Stimulated activated CD8-positive, alpha-beta memory T cell treated with anti-CD3 and anti-CD28 coated beads, Interleukin-15, amount 100 ng/mL, for 24 hours (primary cell): ENCODE results near the gene LCN6.
"Not testable (repeated sequence)": the region's sequence is repeated elsewhere in the genome, so short reads cannot be mapped to it uniquely, and the experiment has no call there.

Experiments
- DNase-seq: peaks from one replicate; pipeline ENCODE4 v3.0.0-alpha.2; 2020; ENCODE audit warnings: low read depth

LCN6 gene

GRCh38 chr9:136709454-136710109 is 38.7 kb downstream of the LCN6 start:
- no peak for DNase-seq

DNA sequence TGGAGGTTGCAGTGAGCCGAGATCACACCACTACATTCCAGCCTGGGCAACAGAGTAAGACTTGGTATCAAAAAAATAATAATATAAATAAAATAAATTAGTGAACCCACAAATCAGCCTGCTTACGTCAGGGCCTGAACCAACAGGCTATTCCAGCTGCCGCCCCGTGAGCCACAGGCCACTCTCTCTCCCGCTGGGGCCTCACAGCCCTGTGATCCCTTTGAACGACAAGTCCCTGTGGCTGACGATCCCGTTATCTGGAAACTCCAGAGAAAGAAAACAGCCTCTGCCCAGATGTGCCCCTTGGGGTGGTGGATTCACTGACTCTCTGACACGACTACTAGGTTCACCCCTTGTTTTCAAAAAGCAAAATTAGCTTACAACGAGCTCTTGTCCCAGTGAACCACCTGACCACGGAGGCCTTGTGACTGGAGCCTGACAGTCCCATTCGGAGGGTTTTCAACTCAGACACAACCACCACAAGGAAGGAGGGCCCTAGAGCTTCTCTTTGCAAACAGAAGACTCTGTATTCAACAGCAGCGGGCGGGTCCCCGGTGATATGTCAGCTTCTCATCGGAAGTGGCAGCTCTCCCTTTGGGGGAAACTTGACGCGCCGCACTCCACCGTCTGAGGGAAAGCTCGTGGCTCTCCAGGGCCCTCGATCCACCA is 40.3 kb downstream of the LCN6 start:
- no peak for DNase-seq

DNA sequence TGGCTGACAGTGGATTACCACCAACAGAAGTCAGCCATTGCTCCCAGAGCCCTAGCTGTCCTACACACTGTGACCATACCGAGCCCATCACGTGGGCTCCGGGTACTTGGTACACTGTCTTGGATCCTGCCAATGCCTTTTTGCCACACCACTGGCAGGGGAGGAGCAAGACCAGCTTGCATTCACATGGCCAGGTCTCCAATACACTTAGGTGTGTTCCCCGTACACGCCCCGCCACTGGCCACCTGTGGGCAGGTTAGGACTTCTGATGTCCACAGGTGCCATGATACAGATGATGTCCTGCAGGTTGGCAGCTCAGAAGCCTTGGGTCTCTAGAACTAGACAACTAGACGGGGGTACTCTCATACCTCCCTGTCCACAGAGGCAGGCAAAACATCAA is 41.3 kb downstream of the LCN6 start:
- no peak for DNase-seq

DNA sequence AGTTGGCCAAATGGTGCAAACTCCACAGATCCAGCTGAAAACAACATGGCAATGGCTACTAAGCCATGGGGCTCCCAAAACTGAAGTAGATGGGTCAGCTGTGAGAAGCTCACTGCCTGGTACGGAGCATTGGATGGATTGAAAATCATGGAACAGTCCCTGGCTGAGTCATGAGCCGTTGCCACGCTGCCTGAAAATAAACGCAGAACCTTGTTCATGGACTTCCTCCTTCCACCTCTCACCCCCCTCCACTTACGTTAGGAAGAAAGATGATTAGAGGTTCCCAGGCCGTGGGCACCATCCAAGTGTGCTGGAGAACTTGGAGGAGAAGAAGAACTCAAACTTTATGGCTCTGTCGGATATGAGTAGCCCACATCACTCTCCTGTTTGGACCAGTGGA is 42.8 kb downstream of the LCN6 start:
- no peak for DNase-seq

DNA sequence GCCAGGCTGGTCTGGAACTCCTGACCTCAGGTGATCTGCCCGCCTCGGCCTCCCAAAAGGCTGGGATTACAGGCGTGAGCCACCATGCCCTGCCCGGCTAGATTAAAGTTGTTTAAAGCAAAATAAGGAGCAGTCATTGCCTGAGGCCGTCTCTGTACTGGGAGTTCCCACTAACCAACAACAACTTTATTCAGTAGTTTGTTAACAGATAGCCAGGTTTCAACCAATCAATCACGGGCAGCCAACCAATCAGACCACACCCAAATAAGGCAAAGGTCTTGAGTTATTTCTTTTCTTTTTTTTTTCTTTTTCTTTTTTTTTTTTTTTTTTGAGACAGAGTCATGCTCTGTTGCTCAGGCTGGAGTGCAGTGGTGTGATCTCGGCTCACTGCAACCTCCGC is 43.6 kb downstream of the LCN6 start:
- not testable (repeated sequence) for DNase-seq

- no peak for DNase-seq
Observed at GRCh38 chr9:136703276-136703860, 45.0 kb downstream of the LCN6 start.

- no peak for DNase-seq
Observed at GRCh38 chr9:136701668-136702053, 46.7 kb downstream of the LCN6 start.

DNA sequence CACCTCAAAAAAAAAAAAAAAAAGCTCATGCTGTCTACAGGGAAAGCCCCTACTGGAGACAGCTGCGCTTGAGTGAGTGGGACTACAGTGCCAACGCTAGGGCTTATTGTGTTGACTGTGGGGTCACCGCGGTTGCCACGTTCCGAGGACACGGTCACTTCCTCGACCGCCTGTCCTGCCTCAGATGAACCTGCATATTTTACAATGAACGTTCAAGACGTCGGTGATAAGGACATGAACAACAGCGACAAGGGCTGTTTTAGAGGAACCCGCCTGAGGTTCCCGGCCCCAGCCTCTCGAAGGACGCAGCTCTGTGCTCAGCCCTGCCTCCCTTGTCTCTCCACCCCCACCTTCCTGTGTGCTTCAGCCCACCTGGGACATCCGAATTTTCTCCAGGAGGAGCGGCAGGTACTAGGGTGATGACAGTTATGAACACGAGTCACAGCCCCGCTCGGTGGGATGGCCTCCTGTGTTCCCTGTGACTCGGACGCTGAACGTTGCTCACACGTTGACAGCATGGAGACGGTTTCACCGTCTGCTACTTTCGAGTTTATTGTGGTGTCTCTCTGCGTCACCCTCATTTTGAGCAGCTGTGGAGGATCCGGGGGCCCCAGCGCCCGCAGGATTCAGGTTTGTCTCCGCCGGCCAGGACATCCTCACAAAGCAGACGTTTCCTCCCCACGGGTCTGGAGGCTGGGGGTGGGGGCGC is 47.2 kb downstream of the LCN6 start:
- DNase-seq = peak; percentile 44

DNA sequence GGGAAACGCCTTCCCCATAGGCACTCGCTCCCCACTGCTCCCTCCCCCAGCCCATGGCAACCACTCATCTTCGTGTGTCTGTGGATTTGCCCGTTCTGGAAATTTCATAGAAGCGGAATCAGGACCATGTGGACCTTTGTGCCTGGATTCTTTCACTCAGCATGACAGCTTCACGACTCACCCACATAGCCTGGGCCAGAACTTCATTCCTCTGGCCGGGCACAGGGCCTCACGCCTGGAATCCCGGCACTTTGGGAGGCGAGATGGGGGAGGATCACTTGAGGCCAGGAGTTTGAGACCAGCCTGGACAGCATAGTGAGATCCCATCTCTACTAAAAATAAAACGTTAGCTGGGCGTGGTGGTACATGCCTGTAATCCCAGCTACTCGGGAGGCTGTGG is 48.0 kb downstream of the LCN6 start:
- DNase-seq = no peak

DNA sequence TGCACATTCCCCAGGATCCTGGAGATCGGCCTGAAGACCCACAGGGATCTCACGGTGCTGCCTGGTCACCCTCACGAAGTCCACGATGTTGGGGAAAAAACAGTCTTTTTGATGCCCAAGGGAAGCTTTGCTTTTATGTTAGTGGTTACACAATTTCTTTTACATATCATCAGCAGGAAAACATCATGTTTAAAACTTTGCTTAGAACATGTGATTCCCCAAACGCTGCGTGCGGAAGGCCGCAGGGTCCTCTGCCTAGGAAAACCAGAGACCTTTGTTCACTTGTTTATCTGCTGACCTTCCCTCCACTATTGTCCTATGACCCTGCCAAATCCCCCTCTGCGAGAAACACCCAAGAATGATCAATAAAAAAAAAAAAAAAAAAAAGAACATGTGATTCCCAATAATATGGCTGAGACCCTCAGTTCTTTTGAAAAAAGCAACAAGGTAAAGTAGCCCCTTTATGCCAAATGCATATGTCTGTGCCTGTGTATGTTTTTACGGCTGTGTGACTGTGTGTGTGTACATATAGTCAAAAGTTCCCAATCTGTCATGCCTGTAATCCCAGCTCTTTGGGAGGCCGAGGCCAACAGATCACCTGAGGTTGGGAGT is 49.6 kb downstream of the LCN6 start:
- no peak for DNase-seq

- no peak for DNase-seq
Observed at GRCh38 chr9:136697821-136698526, 50.4 kb downstream of the LCN6 start.

GRCh38 chr9:136697146-136697820 is 51.0 kb downstream of the LCN6 start:
- no peak for DNase-seq

GRCh38 chr9:136696502-136696901 is 51.8 kb downstream of the LCN6 start:
- no peak for DNase-seq

DNA sequence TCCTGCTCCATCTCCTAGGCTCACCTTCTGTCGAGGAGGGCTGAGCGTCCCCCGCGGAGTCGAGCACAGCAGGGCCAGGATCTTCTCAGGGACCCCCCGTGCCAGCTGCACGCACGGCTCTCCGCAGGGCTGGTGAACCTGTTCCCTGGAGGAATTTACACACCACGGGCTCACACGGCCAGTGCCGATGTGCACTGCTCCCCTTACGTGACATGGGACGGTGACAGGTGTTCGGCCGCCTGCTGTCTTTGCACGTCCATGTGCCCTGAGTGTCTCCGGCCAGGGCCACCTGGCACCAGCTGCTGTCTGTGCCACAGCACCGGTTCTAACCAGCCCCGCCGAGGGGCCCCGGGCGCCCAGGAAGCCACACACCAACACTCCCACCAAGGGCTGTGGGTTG is 52.4 kb downstream of the LCN6 start:
- no peak for DNase-seq

DNA sequence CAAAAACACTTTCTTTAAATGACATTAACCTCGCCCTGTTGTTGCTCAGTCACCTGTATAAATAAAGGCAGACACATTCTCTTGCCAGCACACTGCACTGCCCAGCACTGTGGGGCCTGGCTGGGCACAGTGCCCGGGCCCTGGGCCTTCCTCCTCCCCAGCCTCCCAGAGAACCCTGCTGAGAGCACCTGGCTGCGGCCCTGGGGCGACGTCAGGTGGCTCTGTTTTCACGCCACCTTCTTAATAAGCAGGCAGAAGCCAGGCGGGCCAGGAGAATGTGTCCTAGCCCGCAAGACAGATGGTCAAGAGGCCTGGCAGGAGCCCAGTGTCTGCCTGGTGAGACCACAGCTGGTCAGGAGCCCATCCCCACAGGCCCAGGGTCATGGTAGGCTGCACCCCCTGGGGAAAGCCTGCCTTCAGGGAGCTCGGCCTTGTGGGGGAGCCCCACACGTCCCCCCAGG is 52.9 kb downstream of the LCN6 start:
- no peak for DNase-seq

DNA sequence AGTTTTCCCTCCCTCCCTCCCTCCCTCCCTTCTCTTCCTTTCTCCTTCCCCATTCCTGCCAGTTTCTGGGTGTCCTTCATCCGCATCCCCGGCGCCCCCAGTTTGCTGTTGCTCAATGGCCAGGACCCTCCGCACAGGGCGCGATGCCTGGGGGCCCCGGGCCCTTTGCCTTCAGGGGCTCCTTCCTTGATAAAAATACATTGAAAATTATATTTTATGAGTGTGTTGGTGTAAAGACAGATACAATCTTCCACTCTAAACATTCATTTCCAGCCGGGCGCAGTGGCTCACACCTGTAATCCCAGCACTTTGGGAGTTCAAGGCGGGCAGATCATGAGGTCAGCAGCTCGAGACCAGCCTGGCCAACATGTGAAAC is 53.5 kb downstream of the LCN6 start:
- DNase-seq = no peak

GRCh38 chr9:136694163-136694871 is 54.0 kb downstream of the LCN6 start:
- DNase-seq = no peak
